Retina (tissue), 1 donor: ENCODE measurements around the gene NOC3L.
"Not testable (repeated sequence)": the region's sequence is repeated elsewhere in the genome, so short reads cannot be mapped to it uniquely, and the experiment has no call there.

ENCODE experiments used
- DNase-seq: peaks from one replicate; pipeline ENCODE4 v3.0.0-alpha.2; 2016

Gene NOC3L, protein sequence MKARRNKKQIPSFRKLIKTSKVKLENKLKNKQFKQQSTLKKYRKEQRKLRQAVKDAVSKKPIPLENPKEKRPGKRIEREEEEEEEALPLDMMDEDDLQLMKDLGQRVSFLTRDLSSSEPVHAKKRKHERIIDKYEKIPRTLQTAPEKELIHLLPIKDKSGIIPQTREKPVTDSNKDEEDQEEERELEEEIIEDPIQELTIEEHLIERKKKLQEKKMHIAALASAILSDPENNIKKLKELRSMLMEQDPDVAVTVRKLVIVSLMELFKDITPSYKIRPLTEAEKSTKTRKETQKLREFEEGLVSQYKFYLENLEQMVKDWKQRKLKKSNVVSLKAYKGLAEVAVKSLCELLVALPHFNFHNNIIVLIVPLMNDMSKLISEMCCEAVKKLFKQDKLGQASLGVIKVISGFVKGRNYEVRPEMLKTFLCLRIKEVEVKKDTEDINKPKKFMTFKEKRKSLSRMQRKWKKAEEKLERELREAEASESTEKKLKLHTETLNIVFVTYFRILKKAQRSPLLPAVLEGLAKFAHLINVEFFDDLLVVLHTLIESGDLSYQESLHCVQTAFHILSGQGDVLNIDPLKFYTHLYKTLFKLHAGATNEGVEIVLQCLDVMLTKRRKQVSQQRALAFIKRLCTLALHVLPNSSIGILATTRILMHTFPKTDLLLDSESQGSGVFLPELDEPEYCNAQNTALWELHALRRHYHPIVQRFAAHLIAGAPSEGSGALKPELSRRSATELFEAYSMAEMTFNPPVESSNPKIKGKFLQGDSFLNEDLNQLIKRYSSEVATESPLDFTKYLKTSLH

DNA sequence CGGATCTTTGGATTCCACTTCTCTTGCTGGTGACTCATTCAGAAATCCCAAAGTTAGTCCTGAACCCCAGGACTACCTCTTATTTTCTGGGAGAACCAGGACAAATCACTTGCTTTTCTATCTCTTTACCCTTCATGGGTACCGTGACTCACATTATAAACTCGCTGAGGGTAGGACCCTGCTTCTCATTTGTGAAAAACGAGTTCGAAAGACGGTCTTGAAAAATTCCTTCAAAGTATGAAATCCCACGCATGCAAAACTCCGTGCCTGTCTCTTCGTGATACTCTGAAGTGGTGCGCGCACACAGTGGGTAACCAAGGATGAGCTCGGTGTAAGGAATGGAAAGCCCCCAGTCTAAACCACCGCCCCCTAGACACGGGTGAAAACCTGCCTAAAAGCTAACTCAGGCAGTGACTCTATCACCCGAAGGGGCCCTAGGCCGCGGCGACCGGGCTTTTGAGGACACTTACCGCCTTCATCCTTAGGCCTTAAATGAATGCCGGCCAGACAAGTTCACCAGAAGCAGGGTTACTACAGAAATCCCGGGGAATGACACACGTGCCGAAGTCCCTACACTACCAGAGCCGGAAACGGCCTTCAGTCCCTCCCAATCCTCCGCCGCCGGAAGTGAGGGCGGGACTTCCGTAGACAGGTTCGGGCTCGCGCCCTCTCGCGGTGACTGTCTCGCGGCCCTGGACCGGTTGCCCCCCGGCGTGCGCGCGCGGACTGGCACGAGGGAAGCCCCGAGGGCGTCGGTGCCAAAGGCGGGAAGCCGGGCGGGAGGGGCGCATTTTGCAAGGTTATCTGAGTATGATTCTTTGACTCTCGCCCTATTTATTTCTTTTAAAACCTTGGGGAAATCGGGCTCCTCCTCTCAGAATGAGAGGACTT is at the start of gene NOC3L:
TSS of gene NOC3L (minus strand) at position 580 of the 891 bp plus-strand sequence. CDS start at position 479, 101 bp downstream.
- DNase-seq, result peak; percentile 97

DNA sequence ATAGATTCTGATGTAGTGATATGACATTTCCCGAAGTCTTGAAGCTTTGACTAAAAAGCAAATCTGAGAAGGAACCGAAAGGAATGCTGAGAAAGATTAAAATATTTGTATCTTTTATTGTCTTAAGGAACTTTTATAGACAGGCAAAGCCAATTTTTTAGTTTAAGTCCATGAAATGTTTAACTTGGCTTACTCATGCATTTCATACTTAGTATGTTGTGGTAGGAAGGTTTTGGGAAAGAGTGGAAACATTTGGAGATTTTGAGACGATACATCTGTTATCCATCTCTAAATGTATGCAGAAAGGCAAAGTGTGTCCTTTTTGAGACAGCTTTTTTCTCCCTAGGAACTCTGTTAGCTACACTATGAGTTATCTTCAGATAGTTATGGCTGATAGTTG is 49.7 kb upstream of the NOC3L start:
- no peak for DNase-seq

DNA sequence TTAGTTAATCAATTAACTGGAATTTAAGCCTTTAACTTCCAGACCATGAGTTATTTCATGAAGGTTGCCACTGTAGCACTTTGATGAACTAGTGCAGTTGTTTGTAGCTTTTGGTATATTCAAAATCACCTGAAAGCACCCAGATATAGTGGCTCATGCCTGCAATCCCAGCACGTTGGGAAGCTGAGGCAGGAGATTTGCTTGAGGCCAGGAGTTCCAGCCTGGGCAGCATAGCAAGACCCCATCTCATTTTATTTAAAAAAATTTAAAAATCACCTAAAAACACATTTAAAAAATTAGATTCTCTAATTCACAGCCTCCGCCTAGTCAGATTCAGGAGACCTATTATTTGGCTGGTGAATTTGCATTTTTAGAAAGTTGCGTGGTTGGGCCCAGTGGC is 48.6 kb upstream of the NOC3L start:
- no peak for DNase-seq

DNA sequence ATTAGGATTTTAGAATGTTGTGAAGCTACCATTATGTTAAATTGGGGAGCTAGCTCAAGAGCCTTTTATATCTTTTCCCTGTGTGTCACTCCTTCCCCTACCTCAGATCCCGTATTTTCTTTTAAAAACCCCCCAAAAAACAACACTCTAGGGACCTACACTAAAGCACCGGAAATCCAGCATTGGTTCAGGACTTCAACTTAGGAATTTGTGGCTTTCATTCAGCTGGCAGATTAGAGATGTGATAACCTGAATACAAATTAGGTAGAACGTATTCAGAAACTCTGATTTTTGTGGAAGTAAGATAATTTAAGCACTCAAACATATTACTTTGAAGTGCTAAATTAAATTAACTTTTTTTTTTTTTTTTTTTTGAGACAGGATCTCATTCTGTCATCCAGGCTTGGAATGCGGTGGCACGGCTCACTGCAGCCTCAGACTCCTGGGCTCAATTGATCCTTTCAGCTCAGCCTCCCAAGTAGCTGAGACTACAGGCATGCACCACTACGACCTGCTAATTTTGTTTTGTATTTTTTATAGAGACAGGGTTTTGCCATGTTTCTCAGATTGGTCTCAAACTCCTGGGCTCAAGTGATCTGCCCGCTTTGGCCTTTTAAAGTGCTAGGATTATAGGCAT is 46.4 kb upstream of the NOC3L start:
- no peak for DNase-seq

DNA sequence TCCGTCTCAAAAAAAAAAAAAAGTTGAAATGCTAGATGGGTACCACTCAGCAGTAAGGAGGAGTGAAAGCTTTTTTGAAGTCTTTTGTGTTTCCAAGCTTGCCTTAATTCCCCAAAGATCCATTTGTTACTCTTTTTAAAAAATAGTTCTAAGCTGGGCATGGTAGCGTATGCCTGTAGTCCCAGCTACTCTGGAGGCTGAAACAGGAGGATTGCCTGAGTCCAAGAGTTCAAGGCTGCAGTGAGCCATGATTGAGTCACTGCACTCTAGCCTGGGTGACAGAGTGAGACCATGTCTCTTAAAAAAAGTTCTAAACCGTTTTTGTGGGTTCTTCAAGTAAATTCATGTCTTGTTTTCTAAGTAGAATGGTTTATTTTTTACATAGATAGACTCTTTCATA is 44.9 kb upstream of the NOC3L start:
- DNase-seq, result no peak

DNA sequence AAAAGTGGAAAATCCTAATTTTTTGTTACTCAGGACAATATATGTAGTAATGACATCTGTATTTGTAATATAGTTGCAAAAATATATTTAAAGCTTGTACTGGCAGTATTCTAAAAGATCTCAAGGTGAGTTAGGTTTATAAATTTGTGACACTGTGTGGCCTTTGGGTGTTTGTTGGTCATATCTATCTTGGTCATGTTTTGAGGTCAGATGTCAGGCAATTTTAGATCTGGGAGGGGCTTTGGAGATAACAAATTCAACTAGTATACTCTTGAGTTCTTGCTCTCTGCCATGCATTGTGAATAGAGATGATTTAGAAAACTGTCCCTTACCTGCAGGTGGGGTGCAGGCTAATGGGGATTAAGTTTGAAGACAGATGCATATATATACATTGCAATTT is 42.7 kb upstream of the NOC3L start:
- no peak for DNase-seq

DNA sequence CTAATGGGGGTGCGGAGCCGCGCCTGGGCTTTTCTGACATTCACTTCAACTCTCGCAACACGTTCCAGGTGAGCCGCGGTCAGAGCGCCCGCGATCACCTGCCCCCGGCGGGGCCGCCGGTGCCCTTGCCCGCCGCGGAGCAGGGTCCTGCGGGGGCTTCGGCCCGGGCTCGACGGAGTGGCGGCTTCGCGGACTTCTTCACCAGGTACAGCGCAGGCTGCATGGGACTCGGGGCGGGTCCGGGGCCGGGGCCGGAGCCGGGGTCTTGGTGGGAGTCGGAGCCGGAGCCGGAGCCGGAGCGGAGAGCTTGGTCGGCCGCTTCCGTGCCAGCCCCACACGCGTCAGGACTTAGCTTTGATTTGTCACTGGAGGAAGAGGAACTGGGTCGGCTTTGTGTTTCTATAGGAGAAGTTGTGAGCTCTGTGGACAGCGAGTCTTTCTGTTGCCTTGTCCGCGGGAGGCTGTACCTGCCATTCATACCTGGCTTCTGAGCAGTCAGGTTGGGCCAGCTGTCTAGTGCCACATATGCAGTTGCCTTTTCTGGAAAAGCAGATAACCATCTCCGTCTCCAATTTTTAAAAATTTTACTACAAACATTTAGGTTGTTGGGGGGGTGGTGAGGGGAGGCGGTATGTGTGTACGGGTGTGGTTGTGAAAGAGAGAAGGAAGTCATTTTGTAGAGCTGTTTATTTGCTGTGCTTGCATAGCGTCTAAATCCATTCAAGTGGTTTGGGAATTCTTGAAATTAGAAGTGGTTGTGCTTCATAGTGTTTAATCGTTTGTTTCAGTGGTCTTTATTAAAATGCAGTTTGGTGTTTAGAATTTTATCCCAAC is 40.9 kb upstream of the NOC3L start:
- DNase-seq, result peak; percentile 87

DNA sequence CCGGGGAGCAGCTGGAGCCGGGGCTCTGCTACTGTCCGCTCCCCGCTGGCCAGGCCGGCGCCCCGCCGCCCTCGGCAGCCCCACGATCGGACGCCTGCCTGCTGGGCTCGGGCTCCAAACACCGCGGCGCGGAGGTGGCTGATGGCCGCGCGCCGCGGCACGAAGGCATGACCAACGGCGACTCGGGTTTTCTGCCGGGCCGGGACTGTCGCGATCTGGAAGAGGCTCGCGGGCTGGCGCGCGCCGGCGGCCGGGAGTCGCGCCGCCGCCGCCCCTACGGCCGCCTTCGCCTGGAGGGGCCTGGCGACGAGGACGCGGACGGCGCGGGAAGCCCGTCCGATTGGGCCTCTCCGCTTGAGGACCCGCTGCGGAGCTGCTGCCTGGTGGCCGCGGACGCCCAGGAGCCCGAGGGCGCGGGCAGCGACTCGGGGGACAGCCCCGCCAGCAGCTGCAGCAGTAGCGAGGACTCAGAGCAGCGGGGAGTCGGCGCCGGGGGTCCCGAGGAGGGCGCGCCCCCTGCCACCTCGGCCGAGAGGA is 40.2 kb upstream of the NOC3L start:
- DNase-seq, result no peak

DNA sequence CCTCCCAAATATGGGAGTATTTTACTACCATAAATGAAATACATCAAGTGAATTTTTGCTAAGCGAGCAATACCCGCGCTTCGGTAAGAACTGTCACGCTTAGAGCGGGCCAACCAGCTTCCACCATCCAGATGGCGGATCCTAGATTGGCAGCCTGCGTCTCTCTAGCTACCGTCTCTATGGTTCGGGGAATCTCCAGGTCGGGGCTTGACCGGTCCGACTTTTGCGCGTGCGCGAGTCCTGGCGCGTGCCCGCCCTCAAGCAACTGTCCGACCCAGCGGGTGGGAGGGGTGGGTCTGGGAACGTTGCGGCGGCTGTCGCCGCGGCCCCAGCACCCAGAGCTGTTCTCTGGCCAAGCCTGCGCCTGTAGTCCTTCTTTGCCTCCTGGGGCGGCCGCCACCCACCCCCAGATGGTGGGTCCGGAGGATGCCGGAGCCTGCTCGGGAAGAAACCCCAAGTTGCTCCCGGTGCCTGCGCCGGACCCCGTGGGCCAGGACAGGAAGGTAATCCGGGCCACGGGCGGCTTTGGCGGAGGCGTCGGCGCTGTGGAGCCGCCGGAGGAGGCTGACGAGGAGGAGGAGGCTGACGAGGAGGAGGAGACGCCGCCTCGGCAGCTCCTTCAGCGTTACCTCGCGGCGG is 39.6 kb upstream of the NOC3L start, which contains the start of gene TBC1D12:
TSS of gene TBC1D12 (plus strand) at position 338 of the 639 bp plus-strand sequence. CDS start at position 411, 73 bp downstream.
- DNase-seq, result peak; percentile 97

DNA sequence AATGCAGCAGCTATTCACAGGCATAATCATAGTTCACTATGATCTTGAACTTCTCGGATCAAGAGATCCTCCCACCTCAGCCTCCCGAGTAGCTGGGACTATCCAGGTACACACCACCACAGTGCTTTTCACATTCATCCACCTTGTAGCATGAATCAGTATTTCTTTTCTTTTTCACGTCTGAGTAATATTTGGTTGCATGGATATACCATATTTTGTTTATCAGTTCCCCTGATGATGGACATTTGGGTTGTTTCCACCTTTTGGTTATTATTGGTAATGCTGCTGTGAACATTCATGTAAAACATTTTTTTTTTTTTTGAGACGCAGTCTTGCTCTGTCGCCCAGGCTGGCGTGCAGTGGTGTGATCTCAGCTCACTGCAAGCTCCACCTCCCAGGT is 36.0 kb upstream of the NOC3L start:
- DNase-seq, result no peak

DNA sequence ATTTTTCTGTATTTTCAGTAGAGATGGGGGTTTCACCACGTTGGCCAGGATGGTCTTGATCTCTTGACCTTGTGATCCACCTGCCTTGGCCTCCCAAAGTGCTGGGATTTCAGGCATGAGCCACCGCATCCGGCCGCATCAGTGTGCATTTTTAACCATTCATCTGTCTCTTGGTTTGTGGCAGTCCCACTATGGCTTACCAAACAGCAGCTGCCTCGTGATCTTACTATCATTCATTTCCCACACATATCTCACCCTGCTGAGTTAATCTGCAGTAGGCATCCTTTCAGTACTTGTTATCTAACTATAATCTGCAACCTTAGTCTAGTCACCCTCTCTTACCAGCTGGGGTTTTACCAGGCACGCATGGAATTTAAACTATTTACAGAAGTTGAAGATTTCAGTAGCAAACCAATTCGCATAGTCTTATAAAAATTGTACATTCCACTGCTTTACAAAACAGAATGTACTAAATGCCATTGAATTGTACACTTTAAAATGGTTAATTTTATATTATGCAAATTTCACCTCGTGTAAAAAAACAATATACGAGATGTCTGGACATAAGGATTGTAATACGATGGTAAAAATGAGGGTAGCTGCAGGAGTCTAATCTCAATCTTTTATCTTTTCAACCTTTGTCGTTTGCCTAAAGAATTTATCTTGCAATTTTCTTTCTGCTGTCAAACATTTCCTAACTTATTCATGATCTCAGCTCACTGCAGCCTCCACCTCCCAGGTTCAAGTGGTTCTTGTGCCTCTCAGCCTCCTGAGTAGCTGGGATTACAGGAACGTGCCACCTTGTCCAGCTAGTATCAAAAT is 35.0 kb upstream of the NOC3L start:
- no peak for DNase-seq

DNA sequence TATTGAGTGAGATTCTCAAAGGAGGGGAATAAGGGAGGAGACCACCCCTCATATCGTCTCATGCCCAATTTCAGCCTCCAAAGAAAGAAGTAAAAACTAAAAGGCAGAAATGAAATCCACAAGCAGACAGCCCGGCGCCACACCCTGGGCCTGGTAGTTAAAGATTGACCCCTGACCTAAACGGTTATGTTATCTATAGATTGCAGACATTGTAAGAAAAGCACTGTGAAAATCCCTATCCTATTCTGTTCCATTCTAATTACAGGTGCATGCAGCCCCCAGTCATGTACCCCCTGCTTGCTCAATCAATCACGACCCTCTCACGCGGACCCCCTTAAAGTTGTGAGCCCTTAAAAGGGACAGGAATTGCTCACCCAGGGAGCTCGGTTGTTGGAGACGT is 29.4 kb upstream of the NOC3L start:
- not testable (repeated sequence) for DNase-seq

DNA sequence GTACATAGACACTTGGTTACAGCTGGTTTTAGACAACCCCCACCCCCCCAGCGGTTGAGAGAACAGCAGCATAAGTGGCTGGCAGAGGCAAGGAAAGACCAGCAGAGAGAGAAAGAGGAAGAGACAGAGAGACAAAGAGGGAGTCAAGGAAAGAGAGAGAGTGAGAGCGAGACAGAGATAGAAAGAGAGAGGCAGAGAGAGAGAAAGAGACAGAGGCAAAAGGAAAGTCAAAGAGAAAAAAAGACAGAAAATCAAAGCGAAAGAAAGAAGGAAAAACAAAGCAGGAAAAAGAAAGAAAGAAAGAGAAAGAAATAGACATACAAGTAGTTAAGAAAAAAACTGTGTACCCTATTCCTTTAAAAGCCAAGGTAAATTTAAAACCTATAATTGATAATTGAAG is 23.0 kb upstream of the NOC3L start:
- DNase-seq, result not testable (repeated sequence)

DNA sequence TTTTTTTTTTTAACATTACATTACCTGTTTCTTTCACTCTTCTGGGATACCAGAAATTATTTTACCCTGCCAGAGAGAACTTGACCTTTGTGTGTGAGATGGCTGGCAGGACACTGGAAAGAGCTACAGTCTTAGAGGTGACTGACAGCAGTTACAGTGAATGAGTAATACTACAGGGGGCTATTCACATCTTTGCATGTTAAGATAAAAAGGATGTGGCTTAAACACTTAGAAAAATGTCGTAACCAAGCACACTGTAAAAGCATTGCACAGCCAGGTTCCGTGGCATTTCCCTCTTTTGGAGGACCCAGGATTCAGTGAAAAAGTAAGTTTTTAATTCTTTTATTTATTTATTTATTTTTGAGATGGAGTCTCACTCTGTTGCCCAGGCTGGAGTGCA is 20.8 kb upstream of the NOC3L start:
- DNase-seq, result no peak

DNA sequence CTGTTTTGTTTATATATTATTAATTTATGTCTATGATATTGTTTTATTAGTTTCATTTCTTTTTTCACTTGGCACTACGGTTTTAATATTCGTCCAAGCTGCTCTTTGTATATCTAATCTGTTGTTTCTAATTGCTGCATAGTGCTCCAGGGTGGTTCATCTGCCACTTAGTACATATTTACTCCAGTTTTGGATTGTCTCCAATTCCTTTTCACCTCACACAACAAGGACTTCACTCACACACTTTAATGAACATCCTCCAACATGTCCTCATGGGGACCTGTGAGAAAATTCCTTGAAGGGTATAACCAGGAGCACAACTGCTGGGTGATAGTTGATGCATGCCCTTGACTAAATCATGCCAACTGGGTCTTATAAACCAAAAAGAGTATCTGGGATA is 14.1 kb upstream of the NOC3L start:
- no peak for DNase-seq

DNA sequence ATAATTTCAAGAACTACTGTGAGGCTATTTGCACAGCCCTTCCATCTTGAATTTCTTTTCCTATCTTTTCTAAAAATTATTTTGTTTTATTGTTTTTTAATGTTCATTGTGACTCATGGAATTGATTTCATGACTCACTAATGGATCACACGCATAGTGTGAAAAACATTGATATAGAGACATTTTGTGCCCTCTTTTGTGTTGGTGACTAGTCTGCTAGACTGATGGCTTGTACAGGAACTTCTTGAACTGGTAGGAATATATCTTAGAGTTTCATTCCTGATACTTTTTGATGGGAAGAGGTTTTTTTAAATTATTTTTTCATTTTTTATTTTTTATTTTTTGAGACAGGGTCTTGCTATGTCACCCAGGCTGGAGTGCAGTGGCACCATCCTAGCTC is 12.6 kb upstream of the NOC3L start:
- DNase-seq, result no peak

DNA sequence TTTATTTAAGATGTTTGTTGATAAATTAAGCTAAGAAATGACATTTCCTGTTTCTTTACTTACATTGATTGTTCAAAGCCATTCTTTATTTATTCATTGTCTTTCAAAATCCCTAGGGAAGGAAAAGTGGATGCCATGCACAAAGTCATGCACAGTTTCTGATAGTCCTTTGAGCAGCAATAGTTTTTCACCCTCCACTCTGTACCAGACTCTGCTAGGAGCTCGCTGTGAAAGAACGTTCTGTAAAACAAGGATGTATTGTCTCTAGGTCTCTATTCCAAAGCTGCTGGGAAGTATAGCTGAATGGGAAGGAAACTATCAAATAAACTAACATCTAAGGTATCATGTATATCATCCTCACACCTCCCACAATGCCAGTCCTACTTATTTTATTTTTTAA is 7.8 kb upstream of the NOC3L start:
- DNase-seq, result no peak

DNA sequence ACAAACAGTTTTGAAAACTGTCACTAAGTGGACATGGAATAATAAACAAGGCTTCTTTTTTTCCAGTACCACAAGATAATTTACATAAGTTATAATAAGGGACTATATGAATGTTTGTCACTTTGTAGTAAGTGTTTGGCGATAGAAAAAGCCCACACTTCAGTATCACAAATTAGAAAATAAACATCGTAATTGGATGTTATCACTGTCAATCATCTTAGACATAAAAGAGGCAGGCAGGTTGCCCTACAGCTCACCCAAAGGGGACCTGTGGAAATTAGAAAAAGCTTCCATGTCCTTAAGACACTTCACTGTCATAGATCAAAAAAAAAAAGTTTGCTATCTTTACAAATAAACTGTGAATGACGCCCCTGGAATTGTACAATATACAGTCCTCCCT is 3.6 kb upstream of the NOC3L start:
- DNase-seq, result no peak

DNA sequence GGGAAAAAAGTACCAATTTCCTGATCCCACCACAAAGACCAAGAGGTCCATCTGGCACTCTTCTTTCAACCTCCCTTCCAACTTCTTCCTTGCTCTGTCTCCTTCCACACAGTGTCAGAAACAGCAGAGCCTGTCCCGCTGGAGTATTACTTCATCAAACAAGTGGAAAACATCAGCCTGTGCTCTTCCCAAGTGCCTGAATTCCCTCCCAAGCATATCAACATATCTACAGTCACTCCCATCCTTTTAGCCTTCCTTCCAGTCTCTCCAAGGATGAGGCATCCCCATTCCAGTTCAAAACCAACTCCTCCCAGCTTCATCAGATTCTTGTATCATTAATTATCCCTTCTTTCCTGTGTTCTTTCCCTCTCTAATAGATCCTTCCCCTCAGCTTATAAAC is 1.7 kb upstream of the NOC3L start:
- no peak for DNase-seq

DNA sequence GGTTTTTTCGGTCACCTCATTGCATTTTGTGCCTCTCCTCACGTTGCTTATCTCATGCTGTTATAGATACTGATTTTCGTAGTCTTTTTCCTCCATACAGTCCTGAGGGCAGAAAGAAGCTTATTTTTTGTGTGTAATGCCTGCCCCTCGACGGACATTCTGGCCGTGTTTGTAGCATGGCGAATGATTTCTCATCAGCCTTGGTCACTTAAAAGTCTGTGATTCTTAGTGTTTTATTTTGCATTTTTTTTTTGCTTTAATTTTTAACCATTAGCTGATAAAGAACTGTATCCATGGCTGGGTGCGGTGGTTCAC is 469 bp upstream of the NOC3L start:
- no peak for DNase-seq
